Lower leg skin (tissue), 3 donors: Measurements from ENCODE around the gene FUT9.

Experiments
- CTCF ChIP-seq, 3 donors: fragments of 450-650 bp; IDR thresholded peaks; one replicate each; pipeline ENCODE4 v1.5.1; 2016; ENCODE audit warnings: antibody characterized with exemption in 3 of 3, mild to moderate bottlenecking in 3 of 3, moderate library complexity in 2 of 3
- POLR2A ChIP-seq, 2 donors: fragments of 450-650 bp; IDR thresholded peaks; one replicate each; pipeline ENCODE4 v1.6.1; 2016 to 2017; ENCODE audit warnings: antibody characterized with exemption in 2 of 2, mild to moderate bottlenecking in 1 of 2, moderate library complexity in 1 of 2

- TF ChIP-seq CTCF (IDR thresholded peaks at IDR 0.05) = no peak
- TF ChIP-seq POLR2A (IDR thresholded peaks at IDR 0.05) = no peak
These were observed 135.9 kb downstream of the FUT9 start for GRCh38 chr6:96151707-96152106.
